Vagina (tissue), 2 donors: ENCODE measurements around the gene MMEL1.
"Not testable (repeated sequence)": the region's sequence is repeated elsewhere in the genome, so short reads cannot be mapped to it uniquely, and the experiment has no call there.

ENCODE experiments used
- POLR2A ChIP-seq, 2 donors: fragments of 450-650 bp; IDR thresholded peaks; one replicate each; pipeline ENCODE4 v1.6.1; 2017; ENCODE audit warnings: antibody characterized with exemption in 2 of 2, mild to moderate bottlenecking in 2 of 2, moderate library complexity in 2 of 2
- POLR2AphosphoS5 ChIP-seq, 2 donors: sonication (generic); formaldehyde crosslinking; IDR thresholded peaks; one replicate each; pipeline ENCODE4 v1.9.0; 2017; ENCODE audit warnings: antibody characterized with exemption in 2 of 2, mild to moderate bottlenecking in 2 of 2, low read depth in 1 of 2; ENCODE audit not compliant: insufficient read depth in 1 of 2
- TF ChIP-seq, protein P1 (sequence below), 3 experiments: fragments of 450-650 bp in 2 of 3; fragments of 200-600 bp in 1 of 3; sonication (generic) in 1 of 3; IDR thresholded peaks; one replicate each; pipeline ENCODE4 v1.5.1; 2017 to 2019; ENCODE audit warnings: antibody characterized with exemption in 3 of 3, mild to moderate bottlenecking in 2 of 3, moderate library complexity in 2 of 3

GRCh38 chr1:2652926-2653571, 20.2 kb upstream of the MMEL1 start:
- TF ChIP-seq POLR2AphosphoS5 (IDR thresholded peaks at IDR 0.05; ENCODE audit: insufficient read depth in 1 of 2, low read depth in 1 of 2); POLR2A (IDR thresholded peaks at IDR 0.05): not testable (repeated sequence)
- TF ChIP-seq, protein P1, sequence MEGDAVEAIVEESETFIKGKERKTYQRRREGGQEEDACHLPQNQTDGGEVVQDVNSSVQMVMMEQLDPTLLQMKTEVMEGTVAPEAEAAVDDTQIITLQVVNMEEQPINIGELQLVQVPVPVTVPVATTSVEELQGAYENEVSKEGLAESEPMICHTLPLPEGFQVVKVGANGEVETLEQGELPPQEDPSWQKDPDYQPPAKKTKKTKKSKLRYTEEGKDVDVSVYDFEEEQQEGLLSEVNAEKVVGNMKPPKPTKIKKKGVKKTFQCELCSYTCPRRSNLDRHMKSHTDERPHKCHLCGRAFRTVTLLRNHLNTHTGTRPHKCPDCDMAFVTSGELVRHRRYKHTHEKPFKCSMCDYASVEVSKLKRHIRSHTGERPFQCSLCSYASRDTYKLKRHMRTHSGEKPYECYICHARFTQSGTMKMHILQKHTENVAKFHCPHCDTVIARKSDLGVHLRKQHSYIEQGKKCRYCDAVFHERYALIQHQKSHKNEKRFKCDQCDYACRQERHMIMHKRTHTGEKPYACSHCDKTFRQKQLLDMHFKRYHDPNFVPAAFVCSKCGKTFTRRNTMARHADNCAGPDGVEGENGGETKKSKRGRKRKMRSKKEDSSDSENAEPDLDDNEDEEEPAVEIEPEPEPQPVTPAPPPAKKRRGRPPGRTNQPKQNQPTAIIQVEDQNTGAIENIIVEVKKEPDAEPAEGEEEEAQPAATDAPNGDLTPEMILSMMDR (IDR thresholded peaks at IDR 0.05) = not testable (repeated sequence)
